Bone marrow (tissue), 2 donors: ENCODE results near the gene TSC22D1.

Experiments used
- DNase-seq, 2 donors: peaks; one replicate each; lab custom pipeline; 2025; lab: John Stamatoyannopoulos, UW

Gene TSC22D1

GRCh38 chr13:44426461-44426860 is 149.7 kb downstream of the TSC22D1 start:
- DNase-seq, result no peak

GRCh38 chr13:44425815-44426078 is 150.4 kb downstream of the TSC22D1 start:
- no peak for DNase-seq

GRCh38 chr13:44425041-44425814 is 150.9 kb downstream of the TSC22D1 start:
- DNase-seq, result peak in 1 of 2 donors; percentile 27

- no peak for DNase-seq
Observed at GRCh38 chr13:44423824-44424223, 152.3 kb downstream of the TSC22D1 start.

GRCh38 chr13:44422755-44423643 is 153.1 kb downstream of the TSC22D1 start:
- DNase-seq, result no peak

GRCh38 chr13:44421853-44422525 is 154.1 kb downstream of the TSC22D1 start:
- no peak for DNase-seq

- no peak for DNase-seq
Observed at GRCh38 chr13:44420376-44421220, 155.5 kb downstream of the TSC22D1 start.

- DNase-seq, result no peak
Observed at GRCh38 chr13:44417876-44418275, 158.3 kb downstream of the TSC22D1 start.

GRCh38 chr13:44417446-44417845 is 158.7 kb downstream of the TSC22D1 start:
- DNase-seq, result no peak

GRCh38 chr13:44416744-44417143 is 159.4 kb downstream of the TSC22D1 start:
- no peak for DNase-seq

- peak in 1 of 2 donors; percentile 84 for DNase-seq
Observed at GRCh38 chr13:44416301-44416700, 159.8 kb downstream of the TSC22D1 start.

- no peak for DNase-seq
Observed at GRCh38 chr13:44415815-44416214, 160.3 kb downstream of the TSC22D1 start.

GRCh38 chr13:44414716-44415115 is 161.4 kb downstream of the TSC22D1 start:
- DNase-seq, result no peak

- peak in 1 of 2 donors; percentile 26 for DNase-seq
Observed at GRCh38 chr13:44413095-44413494, 163.0 kb downstream of the TSC22D1 start.

- DNase-seq, result no peak
Observed at GRCh38 chr13:44412346-44412935, 163.7 kb downstream of the TSC22D1 start.

GRCh38 chr13:44411841-44412240 is 164.3 kb downstream of the TSC22D1 start:
- DNase-seq, result no peak

- no peak for DNase-seq
Observed at GRCh38 chr13:44410328-44410859, 165.7 kb downstream of the TSC22D1 start.

GRCh38 chr13:44409595-44409994 is 166.5 kb downstream of the TSC22D1 start:
- DNase-seq, result no peak

- DNase-seq, result no peak
Observed at GRCh38 chr13:44407891-44408290, 168.2 kb downstream of the TSC22D1 start.

GRCh38 chr13:44407379-44407778 is 168.8 kb downstream of the TSC22D1 start:
- no peak for DNase-seq

GRCh38 chr13:44406617-44407016 is 169.5 kb downstream of the TSC22D1 start:
- peak in 1 of 2 donors; percentile 59 for DNase-seq
